ENCODE data around the gene DNAJC7. TPM values are rescaled to one million over a fixed set of nuclear protein-coding genes. Genes with fewer than 3 reads are reported as not detected.
A peak's percentile ranks its signal among the peaks of the same experiment; 100 is the strongest.
"Not testable (repeated sequence)": the region's sequence is repeated elsewhere in the genome, so short reads cannot be mapped to it uniquely, and the experiment has no call there.

Gene DNAJC7
- total RNA-seq, 2 donors from 2014 or later: 82.7 to 103 TPM

DNA sequence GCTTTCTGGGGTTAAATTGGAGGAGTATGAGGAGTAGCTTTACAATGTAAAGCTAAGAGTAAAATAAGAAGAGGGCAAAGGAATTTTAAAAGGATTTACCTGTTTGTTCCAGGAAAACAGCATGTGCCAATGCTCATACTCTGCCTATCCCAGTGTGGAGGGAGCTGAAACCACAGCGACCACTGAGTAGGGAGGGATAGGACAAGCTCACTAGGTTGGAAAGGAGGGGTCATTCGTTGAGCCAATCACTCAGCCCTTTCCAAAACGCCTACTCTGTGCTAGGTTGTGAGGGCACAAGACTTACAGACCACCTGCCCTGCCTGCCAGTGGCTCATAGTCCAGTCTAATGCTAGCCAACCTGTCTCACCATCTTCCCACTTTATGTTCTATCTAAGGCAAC lies 1.1 kb upstream of the DNAJC7 start:
- Histone ChIP-seq H3K4me3 (peak overlapping the region; percentile 77), H3K27me3 (no peaks in the 10 kb centered on the region), H3K4me1 (peaks cover 13% of the 10 kb centered on the region), H3K27ac (peak overlapping the region; percentile 85), H3K36me3 (peaks cover 6% of the 10 kb centered on the region), H3K9me3 (no peaks in the 10 kb centered on the region), H3K9ac (ENCODE audit: low read depth in 2 of 2, low read length in 2 of 2) (peak overlapping the region in 1 of 2 donors; percentile 99)
- no peak for DNase-seq
- TF ChIP-seq, protein P1, sequence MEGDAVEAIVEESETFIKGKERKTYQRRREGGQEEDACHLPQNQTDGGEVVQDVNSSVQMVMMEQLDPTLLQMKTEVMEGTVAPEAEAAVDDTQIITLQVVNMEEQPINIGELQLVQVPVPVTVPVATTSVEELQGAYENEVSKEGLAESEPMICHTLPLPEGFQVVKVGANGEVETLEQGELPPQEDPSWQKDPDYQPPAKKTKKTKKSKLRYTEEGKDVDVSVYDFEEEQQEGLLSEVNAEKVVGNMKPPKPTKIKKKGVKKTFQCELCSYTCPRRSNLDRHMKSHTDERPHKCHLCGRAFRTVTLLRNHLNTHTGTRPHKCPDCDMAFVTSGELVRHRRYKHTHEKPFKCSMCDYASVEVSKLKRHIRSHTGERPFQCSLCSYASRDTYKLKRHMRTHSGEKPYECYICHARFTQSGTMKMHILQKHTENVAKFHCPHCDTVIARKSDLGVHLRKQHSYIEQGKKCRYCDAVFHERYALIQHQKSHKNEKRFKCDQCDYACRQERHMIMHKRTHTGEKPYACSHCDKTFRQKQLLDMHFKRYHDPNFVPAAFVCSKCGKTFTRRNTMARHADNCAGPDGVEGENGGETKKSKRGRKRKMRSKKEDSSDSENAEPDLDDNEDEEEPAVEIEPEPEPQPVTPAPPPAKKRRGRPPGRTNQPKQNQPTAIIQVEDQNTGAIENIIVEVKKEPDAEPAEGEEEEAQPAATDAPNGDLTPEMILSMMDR (IDR thresholded peaks at IDR 0.05): no peak
- intact Hi-C loops (cut with DNase I): no loop called here

DNA sequence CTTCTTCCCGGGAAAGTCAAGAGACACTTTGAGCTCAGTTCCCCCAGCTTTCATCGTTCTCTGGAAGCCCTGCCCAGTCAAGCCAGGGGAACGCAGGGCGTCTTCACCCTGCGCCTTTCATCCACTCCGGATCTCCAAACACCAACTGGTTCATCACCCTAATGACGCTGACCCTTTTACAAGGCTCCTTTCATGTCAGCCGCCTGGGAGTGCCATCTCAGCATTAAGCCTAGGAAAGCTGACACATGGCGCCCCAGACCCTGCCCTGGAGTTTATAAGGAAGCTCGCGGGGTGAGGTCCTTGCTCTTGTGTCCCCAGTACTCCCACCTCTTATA lies 594 bp upstream of the DNAJC7 start:
- Histone ChIP-seq H3K36me3 (peaks cover 2% of the 10 kb centered on the region), H3K27me3 (no peaks in the 10 kb centered on the region), H3K4me1 (peaks cover 13% of the 10 kb centered on the region), H3K27ac (peak overlapping the region; percentile 85), H3K9me3 (no peaks in the 10 kb centered on the region), H3K9ac (ENCODE audit: low read depth in 2 of 2, low read length in 2 of 2) (peak overlapping the region; percentile 97 to 99), H3K4me3 (peak overlapping the region; percentile 77)
- no peak for DNase-seq
- intact Hi-C loops (cut with DNase I): no loop called here
- TF ChIP-seq, protein P1 (IDR thresholded peaks at IDR 0.05): no peak

DNA sequence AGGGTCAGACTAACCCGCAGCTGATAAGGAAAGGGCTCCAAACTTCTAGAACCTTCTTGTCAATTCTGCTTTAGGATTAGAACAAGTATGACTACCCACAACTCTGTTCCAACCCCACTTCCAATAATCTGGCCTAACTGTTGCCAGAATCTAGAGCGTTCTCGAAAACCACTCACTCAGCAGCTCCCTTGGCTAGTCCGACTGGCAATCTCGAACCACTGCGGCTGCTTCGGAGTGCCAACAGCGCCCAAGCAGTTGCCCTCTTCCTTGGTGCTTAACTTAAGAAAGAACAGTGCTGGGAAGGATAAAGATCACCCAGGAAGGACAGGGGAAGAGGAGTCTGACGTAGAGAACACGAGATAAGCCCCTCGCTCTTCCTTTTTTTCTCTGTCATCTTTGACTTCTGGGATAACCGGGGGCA lies 818 bp downstream of the DNAJC7 start:
- no peak for DNase-seq
- peaks cover 13% of the 10 kb centered on the region for H3K4me1 ChIP-seq
- H3K9ac ChIP-seq (ENCODE audit: low read depth in 2 of 2, low read length in 2 of 2): peak overlapping the region; percentile 97 to 99
- intact Hi-C loops (cut with DNase I): no loop called here
- H3K9me3 ChIP-seq: no peaks in the 10 kb centered on the region
- H3K36me3 ChIP-seq: no peaks in the 10 kb centered on the region
- H3K27ac ChIP-seq: peak overlapping the region; percentile 85
- TF ChIP-seq, protein P1 (IDR thresholded peaks at IDR 0.05): no peak
- no peaks in the 10 kb centered on the region for H3K27me3 ChIP-seq
- peak overlapping the region; percentile 77 for H3K4me3 ChIP-seq

DNA sequence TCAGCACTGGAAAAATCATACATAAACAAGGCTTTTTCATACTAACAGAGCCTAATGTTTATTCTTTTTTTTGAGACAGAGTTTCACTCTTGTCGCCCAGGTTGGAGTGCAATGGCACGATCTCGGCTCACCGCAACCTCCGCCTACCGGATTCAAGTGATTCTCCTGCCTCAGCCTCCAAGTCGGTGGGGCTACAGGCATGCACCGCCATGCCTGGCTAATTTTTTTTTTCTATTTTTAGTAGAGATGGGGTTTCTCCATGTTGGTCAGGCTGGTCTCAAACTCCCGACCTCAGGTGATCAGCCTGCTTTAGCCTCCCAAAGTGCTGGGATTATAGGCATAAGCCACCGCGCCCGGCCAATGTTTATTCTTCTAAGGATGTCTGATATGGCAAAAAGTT lies 3.5 kb downstream of the DNAJC7 start:
- H3K27ac ChIP-seq; intact Hi-C loops (cut with DNase I); DNase-seq; H3K36me3 ChIP-seq; H3K4me1 ChIP-seq; H3K4me3 ChIP-seq; H3K9me3 ChIP-seq; H3K27me3 ChIP-seq; H3K9ac ChIP-seq (ENCODE audit: low read depth in 2 of 2, low read length in 2 of 2): not testable (repeated sequence)

DNA sequence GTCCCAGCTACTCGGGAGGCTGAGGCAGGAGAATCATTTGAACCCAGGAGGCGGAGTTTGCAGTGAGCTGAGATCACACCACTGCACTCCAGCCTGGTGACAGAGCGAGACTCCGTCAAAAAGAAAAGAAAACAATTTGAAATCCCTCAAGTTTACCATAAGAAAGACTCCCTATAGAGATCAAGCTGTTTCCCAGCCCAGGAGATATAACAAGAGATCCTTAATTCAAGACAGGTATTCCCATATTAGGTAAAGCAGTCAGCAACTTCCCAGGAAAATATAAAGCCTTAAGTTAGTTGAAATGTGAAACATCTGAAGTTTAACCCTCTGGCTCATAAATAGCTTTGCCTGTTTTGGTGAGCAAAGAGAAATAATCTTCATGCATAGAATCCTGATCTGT lies 4.9 kb downstream of the DNAJC7 start:
- H3K9ac ChIP-seq (ENCODE audit: low read depth in 2 of 2, low read length in 2 of 2); DNase-seq; H3K27ac ChIP-seq; H3K9me3 ChIP-seq; H3K4me3 ChIP-seq; H3K27me3 ChIP-seq; H3K4me1 ChIP-seq; intact Hi-C loops (cut with DNase I); H3K36me3 ChIP-seq: not testable (repeated sequence)

DNA sequence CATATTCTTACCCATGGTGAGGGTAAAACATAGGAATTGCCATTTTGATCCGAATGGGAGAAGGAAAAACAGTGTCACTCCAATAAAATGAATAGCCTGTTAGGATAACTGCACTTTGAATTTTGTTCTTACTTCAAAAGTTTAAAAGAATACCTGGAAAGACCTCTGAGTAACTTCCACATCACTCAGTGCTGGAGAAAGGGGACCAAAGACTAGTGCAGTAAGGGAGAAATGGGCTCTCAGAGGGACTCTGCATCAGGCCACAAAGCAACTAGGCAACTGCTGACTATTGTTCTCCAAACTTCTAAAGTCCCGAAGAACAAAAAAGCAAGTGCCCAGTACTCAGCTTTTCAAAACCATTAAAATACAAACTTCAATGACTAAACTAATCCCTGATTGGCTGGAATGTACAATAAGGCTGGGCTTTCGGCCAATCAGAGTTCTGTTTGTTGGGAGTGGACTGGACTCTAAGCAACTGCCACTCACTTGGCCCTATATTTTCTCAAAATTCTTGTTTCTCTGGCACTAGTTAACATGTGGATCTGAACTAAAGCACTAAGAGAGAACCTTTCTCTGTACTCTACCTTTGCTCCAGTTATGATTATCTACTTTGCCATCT lies 6.2 kb downstream of the DNAJC7 start:
- no peak overlapping the region for H3K9ac ChIP-seq (ENCODE audit: low read depth in 2 of 2, low read length in 2 of 2)
- TF ChIP-seq, protein P1 (IDR thresholded peaks at IDR 0.05): no peak
- H3K27ac ChIP-seq: no peak overlapping the region
- H3K27me3 ChIP-seq: no peaks in the 10 kb centered on the region
- H3K4me1 ChIP-seq: peaks cover 5% of the 10 kb centered on the region
- no peak overlapping the region for H3K4me3 ChIP-seq
- no peaks in the 10 kb centered on the region for H3K9me3 ChIP-seq
- H3K36me3 ChIP-seq: no peaks in the 10 kb centered on the region
- DNase-seq: no peak
- intact Hi-C loops (cut with DNase I): no loop called here

DNA sequence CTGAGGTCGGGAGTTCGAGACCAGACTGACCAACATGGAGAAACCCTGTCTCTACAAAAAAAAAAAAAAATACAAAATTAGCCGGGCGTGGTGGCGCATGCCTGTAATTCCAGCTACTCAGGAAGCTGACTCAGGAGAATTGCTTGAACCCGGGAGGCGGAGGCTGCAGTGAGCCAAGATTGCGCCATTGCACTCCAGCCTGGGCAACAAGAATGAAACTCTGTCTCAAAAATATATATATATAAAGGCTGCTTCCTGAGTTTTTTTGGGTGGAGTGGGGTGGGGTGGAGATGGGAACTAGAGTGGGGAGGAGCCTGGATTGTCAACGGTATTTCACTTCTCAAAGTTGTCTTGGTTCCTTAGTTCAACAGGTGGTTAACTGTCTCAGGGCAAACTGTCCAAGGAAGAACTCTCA lies 7.0 kb downstream of the DNAJC7 start:
- H3K4me3 ChIP-seq; H3K27me3 ChIP-seq; DNase-seq; intact Hi-C loops (cut with DNase I); H3K27ac ChIP-seq; H3K36me3 ChIP-seq; H3K9me3 ChIP-seq; H3K9ac ChIP-seq (ENCODE audit: low read depth in 2 of 2, low read length in 2 of 2); H3K4me1 ChIP-seq: not testable (repeated sequence)

All from colonic mucosa (tissue), 4 donors.